GM23338 (cell line): ENCODE data around the gene SLC35A3. TPM values are rescaled to one million over a fixed set of nuclear protein-coding genes. Genes with fewer than 3 reads are reported as not detected.

Source experiments
- ATAC-seq: fragments of 200-7000 bp; cut with Tn5 transposase; 3 replicates; pipeline ENCODE4 v1.9.1; 2020
- DNase-seq: peaks from one replicate; pipeline ENCODE4 v3.0.0-alpha.2; 2015; ENCODE audit warnings: low spot score
- H2AFZ ChIP-seq: fragments of 200-600 bp; sonication (generic); 2 replicates; pipeline ENCODE4 v1.8.0; 2016; ENCODE audit warnings: antibody characterized with exemption, mild to moderate bottlenecking, moderate library complexity
- H3F3A ChIP-seq: fragments of 200-600 bp; sonication (generic); replicated peaks from 2 replicates; pipeline ENCODE4 v1.8.0; 2017; ENCODE audit warnings: antibody characterized with exemption, mixed run types, low read depth
- H3K27ac ChIP-seq: fragments of 200-600 bp; sonication (generic); 2 replicates; pipeline ENCODE4 v1.6.1; 2016; ENCODE audit warnings: low read depth
- H3K27me3 ChIP-seq: fragments of 200-600 bp; sonication (generic); 2 replicates; pipeline ENCODE4 v1.8.0; 2016; ENCODE audit warnings: mild to moderate bottlenecking, mixed run types, moderate library complexity; ENCODE audit not compliant: insufficient read depth
- H3K36me3 ChIP-seq: fragments of 200-600 bp; sonication (generic); 2 replicates; pipeline ENCODE4 v1.8.0; 2016; ENCODE audit warnings: mild to moderate bottlenecking; ENCODE audit not compliant: insufficient read depth
- H3K4me1 ChIP-seq: fragments of 200-600 bp; sonication (generic); 2 replicates; pipeline ENCODE4 v1.8.0; 2016; ENCODE audit warnings: mild to moderate bottlenecking, moderate library complexity; ENCODE audit not compliant: insufficient read depth
- H3K4me2 ChIP-seq: fragments of 200-600 bp; sonication (generic); 2 replicates; pipeline ENCODE4 v1.7.1; 2017; ENCODE audit warnings: mixed run types
- H3K4me3 ChIP-seq: fragments of 200-600 bp; sonication (generic); 2 replicates; pipeline ENCODE4 v1.6.1; 2016; ENCODE audit warnings: mixed run types
- H3K79me2 ChIP-seq: fragments of 200-600 bp; sonication (generic); replicated peaks from 2 replicates; pipeline ENCODE4 v1.8.0; 2017; ENCODE audit warnings: mild to moderate bottlenecking; ENCODE audit not compliant: insufficient read depth
- H3K9me2 ChIP-seq: fragments of 200-600 bp; sonication (generic); 2 replicates; pipeline ENCODE4 v1.8.0; 2017; ENCODE audit not compliant: insufficient read depth
- H4K20me1 ChIP-seq: fragments of 200-600 bp; sonication (generic); replicated peaks from 2 replicates; pipeline ENCODE4 v1.8.0; 2017; ENCODE audit warnings: mild to moderate bottlenecking; ENCODE audit not compliant: insufficient read depth
- H3K27ac Mint-ChIP-seq: 2 replicates; pipeline ENCODE4 v1.8.0; 2020; ENCODE audit warnings: inconsistent platforms, mild to moderate bottlenecking, moderate library complexity, mixed read lengths
- H3K27me3 Mint-ChIP-seq: 3 replicates; pipeline ENCODE4 v1.8.0; 2022; ENCODE audit warnings: low read depth, mild to moderate bottlenecking, moderate library complexity, mixed read lengths, inconsistent platforms; ENCODE audit not compliant: insufficient read depth, poor library complexity
- H3K36me3 Mint-ChIP-seq: 3 replicates; pipeline ENCODE4 v1.8.0; 2021; ENCODE audit warnings: low read depth, mild to moderate bottlenecking, inconsistent platforms, moderate library complexity, mixed read lengths
- H3K4me1 Mint-ChIP-seq: 3 replicates; pipeline ENCODE4 v1.8.0; 2020; ENCODE audit warnings: mild to moderate bottlenecking, inconsistent platforms, mixed read lengths
- H3K4me3 Mint-ChIP-seq: 3 replicates; pipeline ENCODE4 v1.8.0; 2021; ENCODE audit warnings: moderate library complexity, mild to moderate bottlenecking, inconsistent platforms, mixed read lengths
- H3K9me3 Mint-ChIP-seq: 3 replicates; pipeline ENCODE4 v1.8.0; 2020; ENCODE audit warnings: moderate library complexity, mild to moderate bottlenecking, inconsistent platforms, mixed read lengths
- CREB1 ChIP-seq: fragments of 250-450 bp; sonication (Bioruptor Pico); IDR thresholded peaks from 2 replicates; pipeline ENCODE4 v1.5.0; 2020; ENCODE audit warnings: low read depth, mild to moderate bottlenecking, moderate library complexity
- EZH2 ChIP-seq: fragments of 200-600 bp; sonication (generic); IDR thresholded peaks from one replicate; pipeline ENCODE4 v1.8.0; 2017; ENCODE audit warnings: antibody characterized with exemption, mild to moderate bottlenecking, low read depth; ENCODE audit not compliant: unreplicated experiment
- EZH2phosphoT487 ChIP-seq: fragments of 200-600 bp; sonication (generic); IDR thresholded peaks from one replicate; pipeline ENCODE4 v1.8.1; 2018; ENCODE audit warnings: antibody characterized with exemption; ENCODE audit not compliant: unreplicated experiment
- JUNB ChIP-seq: IDR thresholded peaks from one replicate; pipeline ENCODE4 v1.6.1; 2016; ENCODE audit warnings: antibody characterized with exemption; ENCODE audit not compliant: unreplicated experiment
- NANOG ChIP-seq: IDR thresholded peaks from 2 replicates; pipeline ENCODE4 v1.6.1; 2016; ENCODE audit warnings: antibody characterized with exemption, borderline replicate concordance
- POLR2AphosphoS5 ChIP-seq: IDR thresholded peaks from 2 replicates; pipeline ENCODE4 v1.6.1; 2016; ENCODE audit warnings: antibody characterized with exemption, low read depth
- STAT1 ChIP-seq: IDR thresholded peaks from one replicate; pipeline ENCODE4 v1.6.1; 2016; ENCODE audit warnings: antibody characterized with exemption; ENCODE audit not compliant: unreplicated experiment
- ZNF114 ChIP-seq: fragments of 250-450 bp; sonication (Bioruptor Pico); IDR thresholded peaks from 2 replicates; pipeline ENCODE4 v1.5.0; 2020; ENCODE audit warnings: mild to moderate bottlenecking, moderate library complexity
- ZNF331 ChIP-seq: fragments of 250-450 bp; sonication (Bioruptor Pico); IDR thresholded peaks from 2 replicates; pipeline ENCODE4 v1.5.0; 2020; ENCODE audit warnings: low read depth, mild to moderate bottlenecking, moderate library complexity
- polyA plus RNA-seq: library from polyadenylated mRNA; unstranded; fragments of >200 nt; fragmentation: Nextera tagmentation; extraction: Ambion mirVana; gene quantifications from 2 replicates; pipeline ENCODE4 v1.2.1, GENCODE V29; 2016
- total RNA-seq: library from RNA; depleted of rRNA; stranded (reverse); fragments of >200 nt; shearing (Covaris generic); gene quantifications from 2 replicates; pipeline ENCODE4 v1.2.3, GENCODE V29; 2014
- TF ChIP-seq, protein P1 (sequence below), 2 experiments: fragments of 200-600 bp in 1 of 2; sonication (generic) in 1 of 2; conservative IDR thresholded peaks; 2 replicates each; pipeline versions ENCODE4 v1.5.1 to v1.6.1; 2016 to 2017; ENCODE audit warnings: antibody characterized with exemption in 2 of 2, low read depth in 2 of 2, mild to moderate bottlenecking in 2 of 2, moderate library complexity in 1 of 2
- TF ChIP-seq, protein P2 (sequence below): fragments of 250-450 bp; sonication (Bioruptor Pico); IDR thresholded peaks from 2 replicates; pipeline ENCODE4 v1.5.0; 2020; ENCODE audit warnings: mild to moderate bottlenecking, moderate library complexity

SLC35A3 gene
- total and polyA plus RNA-seq, 2 experiments from 2014 or later: 7.6 to 27.2 TPM

GRCh38 chr1:100009458-100009857, 39.7 kb downstream of the SLC35A3 start:
- H3K36me3 ChIP-seq: no peaks in the 10 kb centered on the region
- H3K4me3 ChIP-seq: no peak overlapping the region
- no peak overlapping the region for H2AFZ ChIP-seq
- no peaks in the 10 kb centered on the region for H3K9me3 Mint-ChIP-seq
- no peaks in the 10 kb centered on the region for H4K20me1 ChIP-seq
- H3K36me3 Mint-ChIP-seq: no peaks in the 10 kb centered on the region
- no peak overlapping the region for H3K27ac ChIP-seq
- TF ChIP-seq ZNF114 (CRISPR knock-in tag) (no peak), CREB1 (no peak), POLR2AphosphoS5 (no peak), JUNB (no peak), EZH2 (no peak), STAT1 (no peak), EZH2phosphoT487 (no peak)
- H3K27ac Mint-ChIP-seq: no peak overlapping the region
- H3K4me1 Mint-ChIP-seq: peaks cover 4% of the 10 kb centered on the region; the same call in 2 of the 3 replicates
- no peaks in the 10 kb centered on the region for H3F3A ChIP-seq
- no peak overlapping the region for H3K4me2 ChIP-seq
- H3K79me2 ChIP-seq: peaks cover 8% of the 10 kb centered on the region; the same call in 1 of the 2 replicates
- no peaks in the 10 kb centered on the region for H3K27me3 ChIP-seq
- H3K4me3 Mint-ChIP-seq: no peak overlapping the region
- ATAC-seq: no peak
- no peaks in the 10 kb centered on the region for H3K4me1 ChIP-seq
- no peaks in the 10 kb centered on the region for H3K9me2 ChIP-seq
- peaks cover 5% of the 10 kb centered on the region for H3K27me3 Mint-ChIP-seq
- no peak for DNase-seq

DNA sequence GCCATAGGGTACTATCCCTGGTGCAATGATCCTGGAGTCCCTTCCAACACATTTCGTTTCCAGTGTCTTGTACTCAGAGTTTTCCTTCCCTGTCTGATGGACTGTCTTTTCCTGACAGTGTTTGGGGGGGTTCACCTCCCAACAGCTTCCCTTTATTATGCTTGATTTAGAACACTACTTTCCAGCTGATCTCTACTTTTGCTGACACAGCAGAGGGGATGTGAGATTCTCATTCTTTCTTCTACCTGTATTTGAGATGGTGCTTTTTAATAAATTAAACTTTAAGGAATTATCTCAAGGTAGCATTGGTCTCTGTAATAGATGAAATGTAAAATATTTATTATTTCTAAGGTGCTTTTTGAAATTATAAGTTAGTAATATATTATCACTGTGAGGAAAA, 41.0 kb downstream of the SLC35A3 start:
- Histone ChIP-seq H3K4me3 (no peak overlapping the region), H3K36me3 (no peaks in the 10 kb centered on the region), H3K79me2 (0 out of 2 replicates have a peak, but pooled peaks cover under 1% of the 10 kb centered on the region), H3K4me2 (no peak overlapping the region), H3K9me2 (no peaks in the 10 kb centered on the region), H2AFZ (no peak overlapping the region), H3K4me1 (no peaks in the 10 kb centered on the region), H3K27ac (no peak overlapping the region), H3K27me3 (no peaks in the 10 kb centered on the region), H3F3A (no peaks in the 10 kb centered on the region), H4K20me1 (no peaks in the 10 kb centered on the region)
- Mint-ChIP-seq H3K4me1 (peaks cover under 1% of the 10 kb centered on the region; the same call in 2 of the 3 replicates), H3K27me3 (peaks cover 2% of the 10 kb centered on the region), H3K36me3 (peaks cover 2% of the 10 kb centered on the region; the same call in 2 of the 3 replicates), H3K27ac (no peak overlapping the region), H3K9me3 (no peaks in the 10 kb centered on the region), H3K4me3 (no peak overlapping the region)
- TF ChIP-seq STAT1 (no peak), EZH2 (no peak), POLR2AphosphoS5 (no peak), ZNF114 (CRISPR knock-in tag) (no peak), NANOG (no peak), ZNF331 (CRISPR knock-in tag) (no peak), EZH2phosphoT487 (no peak), JUNB (no peak), CREB1 (no peak)
- TF ChIP-seq, protein P1, sequence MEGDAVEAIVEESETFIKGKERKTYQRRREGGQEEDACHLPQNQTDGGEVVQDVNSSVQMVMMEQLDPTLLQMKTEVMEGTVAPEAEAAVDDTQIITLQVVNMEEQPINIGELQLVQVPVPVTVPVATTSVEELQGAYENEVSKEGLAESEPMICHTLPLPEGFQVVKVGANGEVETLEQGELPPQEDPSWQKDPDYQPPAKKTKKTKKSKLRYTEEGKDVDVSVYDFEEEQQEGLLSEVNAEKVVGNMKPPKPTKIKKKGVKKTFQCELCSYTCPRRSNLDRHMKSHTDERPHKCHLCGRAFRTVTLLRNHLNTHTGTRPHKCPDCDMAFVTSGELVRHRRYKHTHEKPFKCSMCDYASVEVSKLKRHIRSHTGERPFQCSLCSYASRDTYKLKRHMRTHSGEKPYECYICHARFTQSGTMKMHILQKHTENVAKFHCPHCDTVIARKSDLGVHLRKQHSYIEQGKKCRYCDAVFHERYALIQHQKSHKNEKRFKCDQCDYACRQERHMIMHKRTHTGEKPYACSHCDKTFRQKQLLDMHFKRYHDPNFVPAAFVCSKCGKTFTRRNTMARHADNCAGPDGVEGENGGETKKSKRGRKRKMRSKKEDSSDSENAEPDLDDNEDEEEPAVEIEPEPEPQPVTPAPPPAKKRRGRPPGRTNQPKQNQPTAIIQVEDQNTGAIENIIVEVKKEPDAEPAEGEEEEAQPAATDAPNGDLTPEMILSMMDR (conservative IDR thresholded peaks at IDR 0.05; ENCODE audit: low read depth in 2 of 2): no peak
- TF ChIP-seq, protein P2, sequence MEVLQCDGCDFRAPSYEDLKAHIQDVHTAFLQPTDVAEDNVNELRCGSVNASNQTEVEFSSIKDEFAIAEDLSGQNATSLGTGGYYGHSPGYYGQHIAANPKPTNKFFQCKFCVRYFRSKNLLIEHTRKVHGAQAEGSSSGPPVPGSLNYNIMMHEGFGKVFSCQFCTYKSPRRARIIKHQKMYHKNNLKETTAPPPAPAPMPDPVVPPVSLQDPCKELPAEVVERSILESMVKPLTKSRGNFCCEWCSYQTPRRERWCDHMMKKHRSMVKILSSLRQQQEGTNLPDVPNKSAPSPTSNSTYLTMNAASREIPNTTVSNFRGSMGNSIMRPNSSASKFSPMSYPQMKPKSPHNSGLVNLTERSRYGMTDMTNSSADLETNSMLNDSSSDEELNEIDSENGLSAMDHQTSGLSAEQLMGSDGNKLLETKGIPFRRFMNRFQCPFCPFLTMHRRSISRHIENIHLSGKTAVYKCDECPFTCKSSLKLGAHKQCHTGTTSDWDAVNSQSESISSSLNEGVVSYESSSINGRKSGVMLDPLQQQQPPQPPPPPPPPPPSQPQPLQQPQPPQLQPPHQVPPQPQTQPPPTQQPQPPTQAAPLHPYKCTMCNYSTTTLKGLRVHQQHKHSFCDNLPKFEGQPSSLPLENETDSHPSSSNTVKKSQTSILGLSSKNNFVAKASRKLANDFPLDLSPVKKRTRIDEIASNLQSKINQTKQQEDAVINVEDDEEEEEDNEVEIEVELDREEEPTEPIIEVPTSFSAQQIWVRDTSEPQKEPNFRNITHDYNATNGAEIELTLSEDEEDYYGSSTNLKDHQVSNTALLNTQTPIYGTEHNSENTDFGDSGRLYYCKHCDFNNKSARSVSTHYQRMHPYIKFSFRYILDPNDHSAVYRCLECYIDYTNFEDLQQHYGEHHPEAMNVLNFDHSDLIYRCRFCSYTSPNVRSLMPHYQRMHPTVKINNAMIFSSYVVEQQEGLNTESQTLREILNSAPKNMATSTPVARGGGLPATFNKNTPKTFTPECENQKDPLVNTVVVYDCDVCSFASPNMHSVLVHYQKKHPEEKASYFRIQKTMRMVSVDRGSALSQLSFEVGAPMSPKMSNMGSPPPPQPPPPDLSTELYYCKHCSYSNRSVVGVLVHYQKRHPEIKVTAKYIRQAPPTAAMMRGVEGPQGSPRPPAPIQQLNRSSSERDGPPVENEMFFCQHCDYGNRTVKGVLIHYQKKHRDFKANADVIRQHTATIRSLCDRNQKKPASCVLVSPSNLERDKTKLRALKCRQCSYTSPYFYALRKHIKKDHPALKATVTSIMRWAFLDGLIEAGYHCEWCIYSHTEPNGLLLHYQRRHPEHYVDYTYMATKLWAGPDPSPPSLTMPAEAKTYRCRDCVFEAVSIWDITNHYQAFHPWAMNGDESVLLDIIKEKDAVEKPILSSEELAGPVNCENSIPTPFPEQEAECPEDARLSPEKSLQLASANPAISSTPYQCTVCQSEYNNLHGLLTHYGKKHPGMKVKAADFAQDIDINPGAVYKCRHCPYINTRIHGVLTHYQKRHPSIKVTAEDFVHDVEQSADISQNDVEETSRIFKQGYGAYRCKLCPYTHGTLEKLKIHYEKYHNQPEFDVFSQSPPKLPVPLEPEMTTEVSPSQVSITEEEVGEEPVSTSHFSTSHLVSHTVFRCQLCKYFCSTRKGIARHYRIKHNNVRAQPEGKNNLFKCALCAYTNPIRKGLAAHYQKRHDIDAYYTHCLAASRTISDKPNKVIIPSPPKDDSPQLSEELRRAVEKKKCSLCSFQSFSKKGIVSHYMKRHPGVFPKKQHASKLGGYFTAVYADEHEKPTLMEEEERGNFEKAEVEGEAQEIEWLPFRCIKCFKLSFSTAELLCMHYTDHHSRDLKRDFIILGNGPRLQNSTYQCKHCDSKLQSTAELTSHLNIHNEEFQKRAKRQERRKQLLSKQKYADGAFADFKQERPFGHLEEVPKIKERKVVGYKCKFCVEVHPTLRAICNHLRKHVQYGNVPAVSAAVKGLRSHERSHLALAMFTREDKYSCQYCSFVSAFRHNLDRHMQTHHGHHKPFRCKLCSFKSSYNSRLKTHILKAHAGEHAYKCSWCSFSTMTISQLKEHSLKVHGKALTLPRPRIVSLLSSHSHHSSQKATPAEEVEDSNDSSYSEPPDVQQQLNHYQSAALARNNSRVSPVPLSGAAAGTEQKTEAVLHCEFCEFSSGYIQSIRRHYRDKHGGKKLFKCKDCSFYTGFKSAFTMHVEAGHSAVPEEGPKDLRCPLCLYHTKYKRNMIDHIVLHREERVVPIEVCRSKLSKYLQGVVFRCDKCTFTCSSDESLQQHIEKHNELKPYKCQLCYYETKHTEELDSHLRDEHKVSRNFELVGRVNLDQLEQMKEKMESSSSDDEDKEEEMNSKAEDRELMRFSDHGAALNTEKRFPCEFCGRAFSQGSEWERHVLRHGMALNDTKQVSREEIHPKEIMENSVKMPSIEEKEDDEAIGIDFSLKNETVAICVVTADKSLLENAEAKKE (CRISPR knock-in tag): no peak
- DNase-seq (no peak), ATAC-seq (no peak)
